PFSK-1 (cell line): ENCODE measurements around the gene ANKMY2.

Experiments
- FOXP2 ChIP-seq: optimal IDR thresholded peaks from 2 replicates; pipeline ENCODE3; 2011; ENCODE audit warnings: borderline replicate concordance, control low read depth, inconsistent platforms; ENCODE audit not compliant: insufficient read depth; ENCODE audit errors: extremely low read length, extremely low read depth
- POLR2AphosphoS5 ChIP-seq: IDR thresholded peaks from 2 replicates; pipeline ENCODE4 v1.6.1; 2012; ENCODE audit warnings: low read depth, mild to moderate bottlenecking, control low read depth, low read length, moderate library complexity
- SIN3A ChIP-seq: IDR thresholded peaks from 2 replicates; pipeline ENCODE4 v1.6.1; 2012; ENCODE audit warnings: mild to moderate bottlenecking, low read length, moderate library complexity, borderline replicate concordance; ENCODE audit not compliant: insufficient read depth
- TAF1 ChIP-seq: IDR thresholded peaks from 2 replicates; pipeline ENCODE4 v1.6.1; 2012; ENCODE audit warnings: low read length, control low read depth, borderline replicate concordance; ENCODE audit not compliant: insufficient read depth
- TF ChIP-seq, protein P1 (sequence below), 2 experiments: IDR thresholded peaks; 2 replicates each; pipeline versions ENCODE4 v1.6.1 to v1.8.0; 2011 to 2012; ENCODE audit warnings: low read depth in 2 of 2, low read length in 2 of 2, control low read depth in 1 of 2, inconsistent platforms in 1 of 2, mild to moderate bottlenecking in 1 of 2, moderate library complexity in 1 of 2; ENCODE audit not compliant: insufficient read depth in 1 of 2

The ANKMY2 gene

DNA sequence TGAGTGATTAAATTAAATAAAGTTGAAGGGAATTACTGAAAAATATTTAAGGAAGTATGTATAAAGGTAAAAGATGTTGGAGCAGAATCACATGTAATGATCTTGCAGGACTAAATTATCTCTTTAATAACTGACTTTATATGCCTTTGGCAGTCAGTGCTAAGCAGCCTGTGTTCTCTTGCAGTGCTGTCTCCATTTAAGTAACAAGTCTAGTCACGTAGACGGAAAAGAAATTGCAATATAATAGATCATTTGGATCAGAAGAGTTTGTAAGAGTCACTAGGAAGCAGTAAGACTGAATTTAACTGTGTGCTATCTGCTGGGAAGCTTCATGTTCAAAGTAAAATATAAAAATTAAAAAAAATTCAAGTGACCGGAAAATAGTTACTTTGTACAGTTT is 21.8 kb upstream of the ANKMY2 start:
- TF ChIP-seq, protein P1, sequence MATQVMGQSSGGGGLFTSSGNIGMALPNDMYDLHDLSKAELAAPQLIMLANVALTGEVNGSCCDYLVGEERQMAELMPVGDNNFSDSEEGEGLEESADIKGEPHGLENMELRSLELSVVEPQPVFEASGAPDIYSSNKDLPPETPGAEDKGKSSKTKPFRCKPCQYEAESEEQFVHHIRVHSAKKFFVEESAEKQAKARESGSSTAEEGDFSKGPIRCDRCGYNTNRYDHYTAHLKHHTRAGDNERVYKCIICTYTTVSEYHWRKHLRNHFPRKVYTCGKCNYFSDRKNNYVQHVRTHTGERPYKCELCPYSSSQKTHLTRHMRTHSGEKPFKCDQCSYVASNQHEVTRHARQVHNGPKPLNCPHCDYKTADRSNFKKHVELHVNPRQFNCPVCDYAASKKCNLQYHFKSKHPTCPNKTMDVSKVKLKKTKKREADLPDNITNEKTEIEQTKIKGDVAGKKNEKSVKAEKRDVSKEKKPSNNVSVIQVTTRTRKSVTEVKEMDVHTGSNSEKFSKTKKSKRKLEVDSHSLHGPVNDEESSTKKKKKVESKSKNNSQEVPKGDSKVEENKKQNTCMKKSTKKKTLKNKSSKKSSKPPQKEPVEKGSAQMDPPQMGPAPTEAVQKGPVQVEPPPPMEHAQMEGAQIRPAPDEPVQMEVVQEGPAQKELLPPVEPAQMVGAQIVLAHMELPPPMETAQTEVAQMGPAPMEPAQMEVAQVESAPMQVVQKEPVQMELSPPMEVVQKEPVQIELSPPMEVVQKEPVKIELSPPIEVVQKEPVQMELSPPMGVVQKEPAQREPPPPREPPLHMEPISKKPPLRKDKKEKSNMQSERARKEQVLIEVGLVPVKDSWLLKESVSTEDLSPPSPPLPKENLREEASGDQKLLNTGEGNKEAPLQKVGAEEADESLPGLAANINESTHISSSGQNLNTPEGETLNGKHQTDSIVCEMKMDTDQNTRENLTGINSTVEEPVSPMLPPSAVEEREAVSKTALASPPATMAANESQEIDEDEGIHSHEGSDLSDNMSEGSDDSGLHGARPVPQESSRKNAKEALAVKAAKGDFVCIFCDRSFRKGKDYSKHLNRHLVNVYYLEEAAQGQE (IDR thresholded peaks at IDR 0.05; ENCODE audit: insufficient read depth in 1 of 2, low read depth in 2 of 2, low read length in 2 of 2), result no peak
- TF ChIP-seq SIN3A (no peak), POLR2AphosphoS5 (no peak), TAF1 (no peak), FOXP2 (no peak)

DNA sequence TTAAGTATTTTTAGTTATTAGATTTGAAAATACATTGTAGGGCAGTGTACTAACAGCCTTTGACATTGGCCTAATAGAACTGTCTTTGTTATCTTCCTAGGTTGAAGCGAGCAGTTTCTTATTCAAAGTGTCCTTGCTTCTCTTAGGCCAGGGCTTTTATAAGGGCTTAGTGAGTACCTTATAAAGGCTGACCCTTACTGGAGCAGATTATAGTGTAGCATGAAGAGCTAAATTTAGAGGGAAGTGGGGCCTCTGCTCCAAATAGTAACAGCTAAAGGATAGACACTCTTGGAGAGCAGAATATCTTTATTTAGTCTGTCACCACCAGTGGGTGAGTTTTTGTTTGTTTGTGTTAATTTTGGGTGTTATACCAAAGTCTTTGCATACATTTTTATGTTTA is 16.4 kb upstream of the ANKMY2 start:
- TF ChIP-seq POLR2AphosphoS5, result no peak
- no peak for TF ChIP-seq TAF1
- no peak for TF ChIP-seq FOXP2
- TF ChIP-seq, protein P1 (IDR thresholded peaks at IDR 0.05; ENCODE audit: insufficient read depth in 1 of 2, low read depth in 2 of 2, low read length in 2 of 2), result no peak
- no peak for TF ChIP-seq SIN3A

DNA sequence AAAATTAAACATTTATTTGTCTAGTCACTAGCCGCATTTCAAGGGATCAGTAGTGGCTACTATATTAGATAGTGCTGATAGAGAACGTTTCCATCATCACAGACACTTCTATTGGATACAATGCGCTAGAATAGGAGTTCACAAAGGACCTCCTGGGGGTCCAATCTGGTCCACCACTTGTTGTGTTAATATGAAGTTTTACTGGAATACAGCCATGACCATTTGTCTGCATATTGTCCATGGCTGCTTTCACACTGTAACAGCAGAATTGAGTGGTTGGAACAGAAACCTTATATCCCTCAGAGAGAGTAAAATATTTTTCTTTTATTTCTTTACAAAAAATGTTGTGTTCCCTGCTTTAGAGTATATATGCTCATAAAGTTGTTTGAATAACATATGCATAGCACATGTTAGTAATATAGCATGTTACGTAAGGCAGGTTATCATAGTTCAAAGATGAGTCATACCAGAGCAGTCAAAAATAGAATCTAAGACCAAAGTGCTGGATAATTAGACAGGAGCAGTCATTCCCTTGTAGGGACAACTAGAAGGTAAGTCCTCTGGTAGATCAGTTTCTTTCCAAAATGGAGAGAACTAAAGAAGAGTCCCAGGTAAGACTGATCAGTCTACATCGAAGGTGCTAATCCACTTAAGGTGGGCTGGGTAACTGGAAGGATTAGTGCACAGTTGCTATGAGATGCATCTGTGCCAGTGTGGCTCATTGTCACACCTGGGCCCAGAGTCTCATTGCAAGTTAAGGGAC is 15.3 kb upstream of the ANKMY2 start:
- TF ChIP-seq SIN3A (no peak), FOXP2 (no peak), POLR2AphosphoS5 (no peak), TAF1 (no peak)
- TF ChIP-seq, protein P1 (IDR thresholded peaks at IDR 0.05; ENCODE audit: insufficient read depth in 1 of 2, low read depth in 2 of 2, low read length in 2 of 2), result no peak

DNA sequence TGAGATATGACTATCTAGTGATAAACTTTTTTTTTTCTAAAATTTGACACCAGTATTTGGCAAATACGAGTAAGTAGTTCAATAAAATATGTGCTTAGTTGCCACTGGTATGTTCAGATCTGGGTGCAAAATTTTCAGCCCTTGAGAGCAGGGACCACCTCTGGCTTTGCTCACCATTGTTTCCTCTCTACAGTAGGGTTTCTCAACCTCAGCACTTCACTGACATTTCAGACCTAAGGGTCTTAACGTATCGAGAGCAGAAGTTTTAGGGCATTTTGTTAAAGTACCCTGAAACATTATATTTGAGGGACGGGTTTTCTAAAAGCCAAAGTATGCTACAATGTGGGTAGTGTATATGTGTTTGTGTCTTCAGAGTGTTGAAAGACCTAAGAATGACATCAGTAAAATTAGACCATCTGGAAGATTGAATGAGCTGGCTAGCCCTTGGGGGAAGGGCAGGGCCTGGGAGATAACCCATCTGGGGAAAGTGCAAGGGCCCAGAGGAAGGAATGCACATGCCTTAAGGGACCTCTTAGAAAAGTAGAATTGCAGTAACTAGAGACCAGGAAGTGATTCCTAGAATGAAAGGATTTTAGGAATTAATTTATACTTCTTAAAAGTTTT is 12.2 kb upstream of the ANKMY2 start:
- TF ChIP-seq FOXP2 (no peak), TAF1 (no peak), SIN3A (no peak), POLR2AphosphoS5 (no peak)
- TF ChIP-seq, protein P1 (IDR thresholded peaks at IDR 0.05; ENCODE audit: insufficient read depth in 1 of 2, low read depth in 2 of 2, low read length in 2 of 2), result no peak
